Esophagus muscularis mucosa (tissue), 3 donors: ENCODE measurements around the gene TAAR2.

Source experiments
- POLR2A ChIP-seq: fragments of 450-650 bp; IDR thresholded peaks from one replicate; pipeline ENCODE4 v1.6.1; 2017; ENCODE audit warnings: antibody characterized with exemption, moderate library complexity, mild to moderate bottlenecking, low read depth
- POLR2AphosphoS5 ChIP-seq, 2 donors: sonication (generic); formaldehyde crosslinking; IDR thresholded peaks; one replicate each; pipeline ENCODE4 v1.6.1; 2017; ENCODE audit warnings: antibody characterized with exemption in 2 of 2
- TF ChIP-seq, protein P1 (sequence below), 3 experiments: fragments of 200-600 bp in 2 of 3; fragments of 450-650 bp in 1 of 3; sonication (generic) in 2 of 3; IDR thresholded peaks; one replicate each; pipeline ENCODE4 v1.5.1; 2017 to 2019; ENCODE audit warnings: antibody characterized with exemption in 3 of 3, mild to moderate bottlenecking in 2 of 3, moderate library complexity in 1 of 3

DNA sequence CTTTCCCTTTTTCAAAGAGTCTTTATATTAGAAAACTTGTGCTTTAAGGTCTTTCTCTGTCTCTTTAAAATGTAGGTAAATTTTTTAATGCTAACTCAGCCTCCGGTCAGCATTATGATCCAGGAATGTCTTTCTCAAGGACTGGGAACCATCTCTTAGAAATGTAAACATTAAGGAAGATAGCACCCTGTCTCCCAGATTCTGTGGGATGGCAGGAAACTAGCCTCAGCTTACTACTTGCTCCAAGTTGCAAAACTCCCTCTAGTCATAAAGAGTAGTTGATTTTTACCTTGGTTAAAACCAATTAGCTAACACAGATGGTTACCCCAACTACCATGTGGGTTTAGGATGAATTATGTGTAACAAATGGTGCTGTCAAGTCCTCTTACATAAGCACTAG is 39.6 kb upstream of the TAAR2 start:
- TF ChIP-seq, protein P1, sequence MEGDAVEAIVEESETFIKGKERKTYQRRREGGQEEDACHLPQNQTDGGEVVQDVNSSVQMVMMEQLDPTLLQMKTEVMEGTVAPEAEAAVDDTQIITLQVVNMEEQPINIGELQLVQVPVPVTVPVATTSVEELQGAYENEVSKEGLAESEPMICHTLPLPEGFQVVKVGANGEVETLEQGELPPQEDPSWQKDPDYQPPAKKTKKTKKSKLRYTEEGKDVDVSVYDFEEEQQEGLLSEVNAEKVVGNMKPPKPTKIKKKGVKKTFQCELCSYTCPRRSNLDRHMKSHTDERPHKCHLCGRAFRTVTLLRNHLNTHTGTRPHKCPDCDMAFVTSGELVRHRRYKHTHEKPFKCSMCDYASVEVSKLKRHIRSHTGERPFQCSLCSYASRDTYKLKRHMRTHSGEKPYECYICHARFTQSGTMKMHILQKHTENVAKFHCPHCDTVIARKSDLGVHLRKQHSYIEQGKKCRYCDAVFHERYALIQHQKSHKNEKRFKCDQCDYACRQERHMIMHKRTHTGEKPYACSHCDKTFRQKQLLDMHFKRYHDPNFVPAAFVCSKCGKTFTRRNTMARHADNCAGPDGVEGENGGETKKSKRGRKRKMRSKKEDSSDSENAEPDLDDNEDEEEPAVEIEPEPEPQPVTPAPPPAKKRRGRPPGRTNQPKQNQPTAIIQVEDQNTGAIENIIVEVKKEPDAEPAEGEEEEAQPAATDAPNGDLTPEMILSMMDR (IDR thresholded peaks at IDR 0.05): no peak
- TF ChIP-seq POLR2AphosphoS5 (IDR thresholded peaks at IDR 0.05): no peak
- TF ChIP-seq POLR2A: no peak
